Measurements from ENCODE around the gene GSE1.

- TF ChIP-seq CTCF (IDR thresholded peaks at IDR 0.05) (no peak), POLR2A (IDR thresholded peaks at IDR 0.05) (no peak), POLR2AphosphoS5 (IDR thresholded peaks at IDR 0.05; ENCODE audit: insufficient read depth in 1 of 2, low read depth in 1 of 2) (no peak)
These were observed 57.7 kb downstream of the GSE1 start for GRCh38 chr16:85670840-85671239.
